Erythroblast (primary cell): Measurements from ENCODE around the gene TOE1.

Experiments used
- GATA1 ChIP-seq: IDR thresholded peaks from 2 replicates; pipeline ENCODE4 v1.6.1; 2011; ENCODE audit warnings: low read depth, mild to moderate bottlenecking, control low read depth, low read length, moderate library complexity
- POLR2A ChIP-seq: IDR thresholded peaks from 2 replicates; pipeline ENCODE4 v1.6.1; 2011; ENCODE audit warnings: mild to moderate bottlenecking, low read length

GRCh38 chr1:45340816-45341466 is 971 bp downstream of the TOE1 start:
- TF ChIP-seq POLR2A: no peak
- no peak for TF ChIP-seq GATA1
